HepG2 (cell line): ENCODE data around the gene ACTRT2.

Experiments
- ATF1 ChIP-seq: IDR thresholded peaks from 2 replicates; pipeline ENCODE4 v1.6.1; 2016; ENCODE audit warnings: mild to moderate bottlenecking, control low read depth
- KDM3A ChIP-seq: IDR thresholded peaks from 2 replicates; pipeline ENCODE4 v1.6.1; 2018; ENCODE audit warnings: low read depth, missing compliant biosample characterization
- MXD4 ChIP-seq: IDR thresholded peaks from 2 replicates; pipeline ENCODE4 v1.6.1; 2016; ENCODE audit warnings: mild to moderate bottlenecking, missing biosample characterization, missing genetic modification reagents
- TF ChIP-seq, protein P1 (sequence below): sonication (generic); formaldehyde crosslinking; IDR thresholded peaks from 2 replicates; pipeline ENCODE4 v1.5.1; 2020; ENCODE audit warnings: mild to moderate bottlenecking, missing genetic modification reagents, moderate library complexity
- TF ChIP-seq, protein P2 (sequence below): IDR thresholded peaks from 2 replicates; pipeline ENCODE4 v1.6.1; 2012; ENCODE audit warnings: inconsistent platforms
- TF ChIP-seq, protein P3 (sequence below): sonication (generic); formaldehyde crosslinking; IDR thresholded peaks from 2 replicates; pipeline ENCODE4 v1.8.1; 2023; ENCODE audit warnings: mild to moderate bottlenecking, missing genetic modification reagents, borderline replicate concordance
- TF ChIP-seq, protein P4 (sequence below): sonication (generic); formaldehyde crosslinking; IDR thresholded peaks from 2 replicates; pipeline ENCODE4 v1.5.0; 2020; ENCODE audit warnings: mild to moderate bottlenecking, missing genetic modification reagents, moderate library complexity
- TF ChIP-seq, protein P5 (sequence below): sonication (generic); formaldehyde crosslinking; IDR thresholded peaks from 2 replicates; pipeline ENCODE4 v1.4.0; 2020; ENCODE audit warnings: missing genetic modification reagents
- TF ChIP-seq, protein P6 (sequence below): sonication (generic); formaldehyde crosslinking; IDR thresholded peaks from 2 replicates; pipeline ENCODE4 v1.4.0; 2020; ENCODE audit warnings: low read depth, mild to moderate bottlenecking, missing genetic modification reagents

DNA sequence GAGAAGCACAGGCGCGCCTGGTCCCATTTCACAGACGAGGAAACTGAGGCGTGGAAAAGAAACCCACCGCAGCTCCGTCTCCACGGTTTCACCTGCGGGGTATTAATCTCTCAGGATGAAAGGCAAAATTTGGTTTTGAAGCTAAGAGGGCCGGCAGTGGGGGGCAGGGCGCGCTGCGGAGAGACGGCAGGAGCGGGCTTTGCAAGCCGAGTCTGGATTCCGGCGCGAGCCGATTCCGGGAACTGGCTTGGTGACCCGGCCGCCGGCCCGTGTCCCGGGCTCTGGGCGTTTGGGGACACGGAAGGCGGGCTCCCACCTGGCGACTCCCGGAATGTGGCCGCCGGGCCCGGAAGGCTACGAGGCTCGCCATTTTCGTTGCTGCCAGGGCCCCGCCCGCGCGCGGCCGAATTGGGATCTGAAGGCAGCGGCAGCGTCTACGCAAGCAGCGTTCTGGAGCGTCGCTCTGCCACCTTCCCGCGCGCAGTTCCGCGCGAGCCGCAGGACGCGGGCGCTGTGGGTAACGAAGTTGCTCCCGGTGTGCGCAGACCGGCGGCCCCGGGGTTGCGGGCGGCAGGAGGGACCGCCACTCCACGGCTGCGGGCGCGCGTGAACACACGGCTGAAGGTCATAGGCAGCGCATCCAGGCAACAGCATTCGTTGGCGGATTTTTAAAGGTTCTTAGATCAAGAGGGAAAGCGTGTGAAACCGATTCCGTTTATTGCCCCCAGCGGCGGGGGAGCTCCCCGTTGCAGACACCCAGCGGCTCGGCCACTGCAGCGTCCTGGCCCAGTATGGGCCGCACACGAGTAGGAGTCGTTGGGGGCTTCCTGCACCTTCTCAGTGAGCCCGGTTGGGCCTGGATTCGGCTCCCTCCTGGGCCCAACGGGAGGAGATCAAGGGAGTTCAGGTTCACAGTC is 42.4 kb downstream of the ACTRT2 start:
- TF ChIP-seq, protein P1, sequence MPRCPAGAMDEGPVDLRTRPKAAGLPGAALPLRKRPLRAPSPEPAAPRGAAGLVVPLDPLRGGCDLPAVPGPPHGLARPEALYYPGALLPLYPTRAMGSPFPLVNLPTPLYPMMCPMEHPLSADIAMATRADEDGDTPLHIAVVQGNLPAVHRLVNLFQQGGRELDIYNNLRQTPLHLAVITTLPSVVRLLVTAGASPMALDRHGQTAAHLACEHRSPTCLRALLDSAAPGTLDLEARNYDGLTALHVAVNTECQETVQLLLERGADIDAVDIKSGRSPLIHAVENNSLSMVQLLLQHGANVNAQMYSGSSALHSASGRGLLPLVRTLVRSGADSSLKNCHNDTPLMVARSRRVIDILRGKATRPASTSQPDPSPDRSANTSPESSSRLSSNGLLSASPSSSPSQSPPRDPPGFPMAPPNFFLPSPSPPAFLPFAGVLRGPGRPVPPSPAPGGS (CRISPR knock-in tag), result no peak
- TF ChIP-seq, protein P2, sequence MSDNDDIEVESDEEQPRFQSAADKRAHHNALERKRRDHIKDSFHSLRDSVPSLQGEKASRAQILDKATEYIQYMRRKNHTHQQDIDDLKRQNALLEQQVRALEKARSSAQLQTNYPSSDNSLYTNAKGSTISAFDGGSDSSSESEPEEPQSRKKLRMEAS, result no peak
- TF ChIP-seq ATF1 (CRISPR knock-in tag) (no peak), KDM3A (CRISPR knock-in tag) (no peak), MXD4 (CRISPR knock-in tag) (no peak)
- TF ChIP-seq, protein P3, sequence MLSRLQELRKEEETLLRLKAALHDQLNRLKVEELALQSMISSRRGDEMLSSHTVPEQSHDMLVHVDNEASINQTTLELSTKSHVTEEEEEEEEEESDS (CRISPR knock-in tag), result no peak
- TF ChIP-seq, protein P4, sequence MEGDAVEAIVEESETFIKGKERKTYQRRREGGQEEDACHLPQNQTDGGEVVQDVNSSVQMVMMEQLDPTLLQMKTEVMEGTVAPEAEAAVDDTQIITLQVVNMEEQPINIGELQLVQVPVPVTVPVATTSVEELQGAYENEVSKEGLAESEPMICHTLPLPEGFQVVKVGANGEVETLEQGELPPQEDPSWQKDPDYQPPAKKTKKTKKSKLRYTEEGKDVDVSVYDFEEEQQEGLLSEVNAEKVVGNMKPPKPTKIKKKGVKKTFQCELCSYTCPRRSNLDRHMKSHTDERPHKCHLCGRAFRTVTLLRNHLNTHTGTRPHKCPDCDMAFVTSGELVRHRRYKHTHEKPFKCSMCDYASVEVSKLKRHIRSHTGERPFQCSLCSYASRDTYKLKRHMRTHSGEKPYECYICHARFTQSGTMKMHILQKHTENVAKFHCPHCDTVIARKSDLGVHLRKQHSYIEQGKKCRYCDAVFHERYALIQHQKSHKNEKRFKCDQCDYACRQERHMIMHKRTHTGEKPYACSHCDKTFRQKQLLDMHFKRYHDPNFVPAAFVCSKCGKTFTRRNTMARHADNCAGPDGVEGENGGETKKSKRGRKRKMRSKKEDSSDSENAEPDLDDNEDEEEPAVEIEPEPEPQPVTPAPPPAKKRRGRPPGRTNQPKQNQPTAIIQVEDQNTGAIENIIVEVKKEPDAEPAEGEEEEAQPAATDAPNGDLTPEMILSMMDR (CRISPR knock-in tag), result no peak
- TF ChIP-seq, protein P5, sequence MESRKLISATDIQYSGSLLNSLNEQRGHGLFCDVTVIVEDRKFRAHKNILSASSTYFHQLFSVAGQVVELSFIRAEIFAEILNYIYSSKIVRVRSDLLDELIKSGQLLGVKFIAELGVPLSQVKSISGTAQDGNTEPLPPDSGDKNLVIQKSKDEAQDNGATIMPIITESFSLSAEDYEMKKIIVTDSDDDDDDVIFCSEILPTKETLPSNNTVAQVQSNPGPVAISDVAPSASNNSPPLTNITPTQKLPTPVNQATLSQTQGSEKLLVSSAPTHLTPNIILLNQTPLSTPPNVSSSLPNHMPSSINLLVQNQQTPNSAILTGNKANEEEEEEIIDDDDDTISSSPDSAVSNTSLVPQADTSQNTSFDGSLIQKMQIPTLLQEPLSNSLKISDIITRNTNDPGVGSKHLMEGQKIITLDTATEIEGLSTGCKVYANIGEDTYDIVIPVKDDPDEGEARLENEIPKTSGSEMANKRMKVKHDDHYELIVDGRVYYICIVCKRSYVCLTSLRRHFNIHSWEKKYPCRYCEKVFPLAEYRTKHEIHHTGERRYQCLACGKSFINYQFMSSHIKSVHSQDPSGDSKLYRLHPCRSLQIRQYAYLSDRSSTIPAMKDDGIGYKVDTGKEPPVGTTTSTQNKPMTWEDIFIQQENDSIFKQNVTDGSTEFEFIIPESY (CRISPR knock-in tag), result no peak
- TF ChIP-seq, protein P6, sequence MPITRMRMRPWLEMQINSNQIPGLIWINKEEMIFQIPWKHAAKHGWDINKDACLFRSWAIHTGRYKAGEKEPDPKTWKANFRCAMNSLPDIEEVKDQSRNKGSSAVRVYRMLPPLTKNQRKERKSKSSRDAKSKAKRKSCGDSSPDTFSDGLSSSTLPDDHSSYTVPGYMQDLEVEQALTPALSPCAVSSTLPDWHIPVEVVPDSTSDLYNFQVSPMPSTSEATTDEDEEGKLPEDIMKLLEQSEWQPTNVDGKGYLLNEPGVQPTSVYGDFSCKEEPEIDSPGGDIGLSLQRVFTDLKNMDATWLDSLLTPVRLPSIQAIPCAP (CRISPR knock-in tag), result no peak
